Kidney (tissue), 14 donors: Measurements from ENCODE around the gene FAM107B. TPM values are rescaled to one million over a fixed set of nuclear protein-coding genes. Genes with fewer than 3 reads are reported as not detected.
A peak's percentile ranks its signal among the peaks of the same experiment; 100 is the strongest.

Experiments
- DNase-seq, 5 donors: peaks; one replicate each; pipeline ENCODE4 v3.0.0-alpha.2; 2013 to 2020
- FAIRE-seq: peaks from 2 replicates; lab custom pipeline; 2012; peaks lifted over from hg19 to GRCh38; lab: Jason Lieb, UNC
- H3K27ac ChIP-seq, 2 donors: one replicate each; pipeline ENCODE4 v1.7.0; 2013; ENCODE audit warnings: low read depth in 2 of 2, low read length in 2 of 2, inconsistent platforms in 1 of 2
- H3K27me3 ChIP-seq: one replicate; pipeline ENCODE4 v1.7.1; 2013; ENCODE audit warnings: low read length, inconsistent platforms; ENCODE audit not compliant: control insufficient read depth, insufficient read depth
- H3K36me3 ChIP-seq, 3 donors: one replicate each; pipeline versions ENCODE4 v1.7.0 to v1.7.1; 2013; ENCODE audit warnings: low read length in 3 of 3, control low read depth in 1 of 3, inconsistent platforms in 1 of 3; ENCODE audit not compliant: insufficient read depth in 3 of 3, control insufficient read depth in 2 of 3
- H3K4me1 ChIP-seq, 3 donors: one replicate each; pipeline versions ENCODE4 v1.7.0 to v1.7.1; 2013; ENCODE audit warnings: low read length in 3 of 3, inconsistent platforms in 1 of 3, low read depth in 1 of 3; ENCODE audit not compliant: control insufficient read depth in 2 of 3, insufficient read depth in 2 of 3
- H3K4me3 ChIP-seq, 3 donors: one replicate each; pipeline versions ENCODE4 v1.7.0 to v1.8.1; 2013; ENCODE audit warnings: low read length in 3 of 3, control low read depth in 1 of 3, inconsistent platforms in 1 of 3
- H3K9ac ChIP-seq, 3 donors: one replicate each; pipeline versions ENCODE4 v1.7.0 to v1.7.1; 2013; ENCODE audit warnings: low read length in 3 of 3, control low read depth in 1 of 3, inconsistent platforms in 1 of 3
- H3K9me3 ChIP-seq, 3 donors: one replicate each; pipeline versions ENCODE4 v1.7.0 to v1.7.1; 2013; ENCODE audit warnings: low read length in 3 of 3, control low read depth in 1 of 3, inconsistent platforms in 1 of 3; ENCODE audit not compliant: control insufficient read depth in 2 of 3, insufficient read depth in 1 of 3
- intact Hi-C: fragments of 100-400 bp; cut with DNase I; formaldehyde crosslinking; loops from one replicate; pipeline ENCODE4 v1.11.1; 2022
- polyA plus RNA-seq: library from polyadenylated mRNA; stranded (reverse); fragments of 350-450 nt; fragmentation: Illumina TruSeq; extraction: RNeasy Lipid Tissue Mini Kit (QIAGEN cat#74804); gene quantifications from one replicate; pipeline ENCODE4 v1.2.3, GENCODE V29; 2014; ENCODE audit warnings: low read depth, low replicate concordance; ENCODE audit not compliant: insufficient read depth
- total RNA-seq: library from RNA; stranded (reverse); fragmentation: NEBNext Ultra II Directional; extraction: Animal tissue kit (Norgen Biotek cat#: 25700); gene quantifications from one replicate; pipeline ENCODE4 v1.2.1, GENCODE V29; 2021
- TF ChIP-seq, protein P1 (sequence below): IDR thresholded peaks from 3 replicates; pipeline ENCODE4 v1.5.1; 2012; ENCODE audit warnings: mild to moderate bottlenecking, moderate library complexity, borderline replicate concordance; ENCODE audit not compliant: insufficient read depth; ENCODE audit errors: extremely low read depth
- donor health status: control.
- donor health status: control.
- donor health status: control.
- donor health status: control.
- donor health status: control.
- donor health status: DM: yes; HTN: yes; CAD: no.
- donor health status: Normal renal cell carcinoma (clear cell type).

Gene FAM107B
- total and polyA plus RNA-seq, 2 donors from 2014 or later = 105 to 122 TPM

- TF ChIP-seq, protein P1, sequence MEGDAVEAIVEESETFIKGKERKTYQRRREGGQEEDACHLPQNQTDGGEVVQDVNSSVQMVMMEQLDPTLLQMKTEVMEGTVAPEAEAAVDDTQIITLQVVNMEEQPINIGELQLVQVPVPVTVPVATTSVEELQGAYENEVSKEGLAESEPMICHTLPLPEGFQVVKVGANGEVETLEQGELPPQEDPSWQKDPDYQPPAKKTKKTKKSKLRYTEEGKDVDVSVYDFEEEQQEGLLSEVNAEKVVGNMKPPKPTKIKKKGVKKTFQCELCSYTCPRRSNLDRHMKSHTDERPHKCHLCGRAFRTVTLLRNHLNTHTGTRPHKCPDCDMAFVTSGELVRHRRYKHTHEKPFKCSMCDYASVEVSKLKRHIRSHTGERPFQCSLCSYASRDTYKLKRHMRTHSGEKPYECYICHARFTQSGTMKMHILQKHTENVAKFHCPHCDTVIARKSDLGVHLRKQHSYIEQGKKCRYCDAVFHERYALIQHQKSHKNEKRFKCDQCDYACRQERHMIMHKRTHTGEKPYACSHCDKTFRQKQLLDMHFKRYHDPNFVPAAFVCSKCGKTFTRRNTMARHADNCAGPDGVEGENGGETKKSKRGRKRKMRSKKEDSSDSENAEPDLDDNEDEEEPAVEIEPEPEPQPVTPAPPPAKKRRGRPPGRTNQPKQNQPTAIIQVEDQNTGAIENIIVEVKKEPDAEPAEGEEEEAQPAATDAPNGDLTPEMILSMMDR = no peak
- Histone ChIP-seq H3K4me1 (no peaks in the 10 kb centered on the region), H3K27me3 (no peaks in the 10 kb centered on the region), H3K27ac (no peak overlapping the region), H3K9me3 (no peaks in the 10 kb centered on the region), H3K36me3 (no peaks in the 10 kb centered on the region), H3K4me3 (no peak overlapping the region), H3K9ac (no peak overlapping the region)
- no peak for FAIRE-seq
- intact Hi-C loops = loop anchor here (10.0 kb wide), 1 partner anchor 287 kb away; no protein-coding TSS in a partner anchor
- peak in 1 of 5 donors; percentile 25 for DNase-seq
These were observed 292.9 kb downstream of the FAM107B start for GRCh38 chr10:14481752-14482151.

- H3K9me3 ChIP-seq = no peaks in the 10 kb centered on the region
- H3K4me3 ChIP-seq = no peak overlapping the region
- intact Hi-C loops = loop anchor here (10.0 kb wide), 1 partner anchor 286 kb away; no protein-coding TSS in a partner anchor
- FAIRE-seq (no peak), DNase-seq (no peak)
- no peaks in the 10 kb centered on the region for H3K4me1 ChIP-seq
- H3K36me3 ChIP-seq = no peaks in the 10 kb centered on the region
- H3K27me3 ChIP-seq = no peaks in the 10 kb centered on the region
- no peak overlapping the region for H3K27ac ChIP-seq
- TF ChIP-seq, protein P1 = no peak
- no peak overlapping the region for H3K9ac ChIP-seq
These were observed 293.7 kb downstream of the FAM107B start for GRCh38 chr10:14481014-14481413.

GRCh38 chr10:14478604-14479003 is 296.1 kb downstream of the FAM107B start:
- H3K9ac ChIP-seq = no peak overlapping the region
- intact Hi-C loops = no loop called here

More at GRCh38 chr10:14478604-14479003, 296.1 kb downstream of the FAM107B start:
- no peaks in the 10 kb centered on the region for H3K27me3 ChIP-seq
- H3K27ac ChIP-seq = no peak overlapping the region
- TF ChIP-seq, protein P1 = peak; percentile 63
- H3K36me3 ChIP-seq = no peaks in the 10 kb centered on the region
- peak; percentile 69 for FAIRE-seq
- no peaks in the 10 kb centered on the region for H3K4me1 ChIP-seq
- no peaks in the 10 kb centered on the region for H3K9me3 ChIP-seq
- no peak overlapping the region for H3K4me3 ChIP-seq
- DNase-seq = peak; percentile 64 to 90 (median 79)
